Fibroblast of lung (primary cell): ENCODE data around the gene RNF126.

ENCODE experiments used
- CTCF ChIP-seq, 2 donors: IDR thresholded peaks in 1 of 2; conservative IDR thresholded peaks in 1 of 2; 1 replicate in 1 of 2; 2 replicates in 1 of 2; pipeline ENCODE4 v1.5.1; 2011 to 2012; ENCODE audit warnings: low read length in 2 of 2, control low read depth in 1 of 2, inconsistent platforms in 1 of 2, low read depth in 1 of 2, mild to moderate bottlenecking in 1 of 2
- EZH2 ChIP-seq: IDR thresholded peaks from 2 replicates; pipeline ENCODE4 v1.5.1; 2012; ENCODE audit warnings: low read length, control low read depth, mild to moderate bottlenecking; ENCODE audit errors: missing control alignments

- no peak for TF ChIP-seq CTCF (conservative IDR thresholded peaks at IDR 0.05 in 1 of 2, IDR thresholded peaks at IDR 0.05 in 1 of 2; ENCODE audit: low read depth in 1 of 2, low read length in 2 of 2)
- TF ChIP-seq EZH2: peak; percentile 62
These were observed 47.1 kb upstream of the RNF126 start for GRCh38 chr19:709965-710571.
